GM18511 (cell line): ENCODE results near the gene SH3D21.

Source experiments
- ATAC-seq: cut with Tn5 transposase; IDR thresholded peaks from one replicate; pipeline ENCODE4 v1.9.1; 2021; ENCODE audit warnings: mild to moderate bottlenecking, moderate library complexity; ENCODE audit not compliant: unreplicated experiment

The SH3D21 gene

DNA sequence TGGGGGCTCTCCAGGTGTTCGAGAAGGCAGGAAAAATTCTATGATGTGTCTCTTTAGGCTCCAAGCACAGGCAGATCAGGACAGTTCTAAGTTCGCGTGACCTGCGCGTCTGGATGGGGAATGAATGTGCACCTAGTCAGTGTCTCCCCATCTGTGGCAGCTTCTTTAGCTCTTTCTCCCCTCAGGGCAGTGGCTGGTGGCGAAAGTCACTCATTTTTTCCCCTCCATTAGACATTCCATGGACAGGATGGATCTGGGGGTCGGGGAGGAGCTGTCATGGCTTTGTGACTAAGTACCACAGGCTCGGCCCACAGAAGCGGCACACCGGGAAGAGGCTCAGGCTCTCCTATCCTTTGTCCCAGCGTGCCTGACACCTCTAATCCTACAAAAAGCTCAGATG is 48.3 kb downstream of the SH3D21 start:
- no peak for ATAC-seq

DNA sequence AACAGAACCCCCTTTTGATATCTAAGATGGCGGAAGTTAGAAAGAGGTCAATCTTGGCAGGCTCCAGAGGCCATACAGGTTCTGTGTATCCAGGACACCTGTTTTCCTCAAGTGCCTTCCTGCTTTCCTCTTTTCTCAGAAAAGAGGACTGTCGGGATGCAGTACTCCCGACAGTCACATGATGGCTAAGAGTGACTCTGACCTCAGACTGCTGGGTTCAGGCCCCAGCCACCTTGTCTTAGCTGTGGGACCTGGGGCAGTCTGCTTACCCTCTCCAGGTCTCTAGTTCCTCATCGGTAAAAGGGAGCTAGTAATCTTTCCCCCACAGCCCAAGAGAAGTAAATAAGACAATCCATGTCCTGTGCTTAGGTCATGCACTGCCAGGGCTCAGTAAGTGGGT is 49.6 kb downstream of the SH3D21 start:
- no peak for ATAC-seq

DNA sequence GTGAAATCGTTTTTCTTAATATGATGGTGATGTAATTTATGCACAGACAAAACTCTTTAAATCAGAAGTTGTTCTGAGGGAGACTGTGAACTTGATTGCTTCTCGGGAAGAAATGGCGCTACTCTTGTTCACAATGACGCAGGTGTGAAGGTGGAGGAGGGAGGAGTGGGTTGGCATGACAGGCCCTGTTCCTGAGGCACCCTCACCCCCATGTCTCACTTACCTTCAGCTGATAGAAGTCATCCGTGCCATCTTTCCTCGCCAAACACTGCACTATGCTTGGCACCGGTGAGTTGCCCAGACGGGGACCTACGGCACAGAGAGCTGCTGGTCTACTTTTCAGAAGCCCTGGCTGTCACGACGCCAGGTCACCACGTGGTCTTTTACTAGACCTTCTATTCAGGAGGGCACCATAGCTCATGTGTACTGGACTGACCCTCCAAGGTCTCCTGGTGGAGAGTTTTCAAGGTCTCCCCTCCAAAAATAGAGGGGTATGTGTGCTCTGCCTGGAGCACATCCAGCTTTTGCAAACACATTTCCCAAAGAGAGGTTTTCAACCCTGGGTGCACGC is 52.4 kb downstream of the SH3D21 start:
- ATAC-seq, result no peak

DNA sequence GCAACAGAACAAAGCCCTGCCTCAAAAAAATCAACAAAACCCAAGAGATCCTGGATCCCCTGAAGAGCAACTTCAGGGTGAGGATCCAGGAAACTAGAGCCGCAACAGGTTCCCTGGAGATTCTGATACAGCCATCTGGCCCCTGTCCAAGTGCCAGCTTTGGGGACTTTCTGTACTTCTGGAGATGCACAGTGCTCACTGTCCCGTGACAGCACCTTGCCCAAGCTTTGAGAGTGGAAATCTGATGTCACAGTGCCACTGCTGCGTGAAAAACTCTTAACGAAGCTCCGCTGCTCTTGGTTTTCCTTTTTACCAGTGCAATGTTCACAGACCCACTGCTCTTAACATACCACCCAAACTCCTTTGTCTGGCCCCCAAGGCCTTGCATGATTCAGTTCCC is 53.2 kb downstream of the SH3D21 start:
- no peak for ATAC-seq

DNA sequence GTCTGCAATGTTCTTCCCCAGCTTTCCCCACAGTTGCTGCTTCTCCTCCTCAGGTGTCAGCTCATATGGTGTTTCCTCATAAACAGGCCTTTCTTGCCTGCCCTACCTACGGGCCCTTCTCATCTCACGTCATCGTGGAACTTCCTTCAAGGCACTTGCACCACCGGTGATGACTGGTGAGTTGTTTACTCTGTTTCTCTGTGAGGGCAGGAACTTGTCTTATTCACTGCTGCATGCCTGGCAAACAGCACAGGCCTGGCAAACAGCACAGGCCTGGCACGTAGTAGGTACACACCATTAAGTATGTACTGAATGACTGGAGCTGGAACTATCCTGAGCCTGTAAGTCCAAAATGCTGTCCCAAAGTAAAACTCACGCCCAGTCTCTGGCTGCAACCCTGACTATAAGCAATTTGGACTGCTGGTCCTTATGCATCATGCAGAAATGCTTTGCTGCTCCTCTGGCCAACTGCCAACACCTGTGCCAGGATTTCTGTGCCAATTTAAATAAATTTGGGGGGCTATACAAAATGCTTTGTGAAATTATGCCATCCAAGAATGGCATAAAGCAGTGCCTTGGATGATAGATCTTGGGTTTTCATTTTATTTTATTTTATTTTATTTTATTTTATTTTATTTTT is 53.9 kb downstream of the SH3D21 start:
- ATAC-seq, result no peak

DNA sequence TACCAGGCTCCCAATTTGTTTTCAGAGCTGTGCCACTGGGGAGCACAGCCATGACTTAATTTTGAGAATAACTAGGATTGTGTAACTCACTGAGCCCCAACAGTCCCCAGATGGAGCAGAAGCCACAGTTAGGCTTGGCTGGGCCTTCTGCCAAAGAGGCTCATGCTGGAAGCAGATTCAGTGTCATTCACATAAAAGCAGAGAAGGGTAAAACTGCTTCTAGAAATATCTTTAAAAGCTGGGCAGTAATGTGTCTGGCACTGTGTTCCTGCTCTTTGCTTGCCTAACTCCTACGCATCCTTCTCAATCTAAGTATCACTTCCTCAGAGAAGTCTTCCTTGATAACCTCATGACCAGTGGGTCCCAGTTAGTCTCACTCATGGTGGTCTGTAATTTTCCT is 59.2 kb downstream of the SH3D21 start:
- ATAC-seq, result no peak

DNA sequence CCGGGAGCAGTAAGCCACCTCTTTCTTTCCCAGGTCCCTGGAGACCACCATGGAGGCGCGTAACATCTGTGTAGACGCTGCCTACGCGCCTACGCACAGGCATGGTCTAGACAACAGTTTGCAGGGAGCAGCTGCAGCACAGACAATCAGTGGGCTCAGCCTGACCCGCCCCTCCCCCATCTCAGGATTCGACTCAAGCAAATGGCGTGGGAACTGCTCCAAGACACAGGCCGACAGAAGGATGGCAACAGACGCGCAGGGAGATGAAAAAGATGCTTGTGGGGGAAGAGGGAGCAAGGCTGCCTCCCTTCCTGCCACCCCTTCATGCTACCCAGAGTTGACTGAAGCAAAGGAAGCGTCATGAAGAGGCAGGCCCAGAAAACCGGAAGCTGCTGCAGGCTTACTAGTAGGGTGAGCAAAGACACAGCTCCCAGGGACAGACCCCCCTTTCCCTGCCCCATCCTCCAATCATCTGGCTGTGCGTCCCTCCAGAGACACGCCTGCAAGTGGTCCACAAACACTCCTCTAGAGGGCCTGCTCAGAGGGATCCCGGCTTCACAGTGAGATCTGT is 60.0 kb downstream of the SH3D21 start:
- ATAC-seq, result no peak

DNA sequence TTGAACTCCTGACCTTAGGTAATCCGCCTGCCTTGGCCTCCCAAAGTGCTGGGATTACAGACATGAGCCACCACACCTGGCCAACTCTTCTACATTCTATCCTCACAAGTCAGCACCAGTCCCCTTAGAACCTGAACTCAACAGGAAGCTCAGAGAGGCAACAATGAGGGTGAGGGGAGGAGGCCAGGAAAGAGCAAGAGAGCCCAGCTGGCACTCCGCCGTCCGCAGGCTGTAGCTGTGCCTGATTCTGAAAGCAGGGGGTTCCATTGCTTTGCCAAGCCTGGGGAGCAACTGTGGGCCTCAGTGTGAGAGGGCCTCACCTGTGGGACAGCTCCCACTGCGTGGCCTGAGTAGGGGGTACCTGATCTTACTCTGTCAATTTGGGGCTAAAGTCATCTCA is 60.9 kb downstream of the SH3D21 start:
- ATAC-seq, result no peak

DNA sequence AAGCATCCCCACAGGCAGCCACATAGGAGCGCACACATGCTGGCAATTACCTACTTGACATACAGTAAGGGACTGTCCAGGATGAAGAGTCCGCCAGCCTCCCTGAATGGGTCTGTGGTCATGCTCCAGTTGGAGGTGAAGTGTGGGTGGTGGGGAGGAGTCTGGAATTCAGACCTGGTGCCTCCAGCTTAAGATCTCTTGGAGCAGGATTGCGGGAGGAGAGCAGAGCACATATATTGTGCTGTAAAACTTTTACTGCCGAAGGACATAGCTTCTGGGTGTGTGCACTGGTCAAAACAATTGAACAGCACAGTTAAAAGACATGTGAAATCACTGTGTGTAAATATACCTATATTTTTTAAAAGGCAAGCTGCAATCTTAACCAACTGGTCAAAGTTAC is 61.6 kb downstream of the SH3D21 start:
- ATAC-seq, result no peak

DNA sequence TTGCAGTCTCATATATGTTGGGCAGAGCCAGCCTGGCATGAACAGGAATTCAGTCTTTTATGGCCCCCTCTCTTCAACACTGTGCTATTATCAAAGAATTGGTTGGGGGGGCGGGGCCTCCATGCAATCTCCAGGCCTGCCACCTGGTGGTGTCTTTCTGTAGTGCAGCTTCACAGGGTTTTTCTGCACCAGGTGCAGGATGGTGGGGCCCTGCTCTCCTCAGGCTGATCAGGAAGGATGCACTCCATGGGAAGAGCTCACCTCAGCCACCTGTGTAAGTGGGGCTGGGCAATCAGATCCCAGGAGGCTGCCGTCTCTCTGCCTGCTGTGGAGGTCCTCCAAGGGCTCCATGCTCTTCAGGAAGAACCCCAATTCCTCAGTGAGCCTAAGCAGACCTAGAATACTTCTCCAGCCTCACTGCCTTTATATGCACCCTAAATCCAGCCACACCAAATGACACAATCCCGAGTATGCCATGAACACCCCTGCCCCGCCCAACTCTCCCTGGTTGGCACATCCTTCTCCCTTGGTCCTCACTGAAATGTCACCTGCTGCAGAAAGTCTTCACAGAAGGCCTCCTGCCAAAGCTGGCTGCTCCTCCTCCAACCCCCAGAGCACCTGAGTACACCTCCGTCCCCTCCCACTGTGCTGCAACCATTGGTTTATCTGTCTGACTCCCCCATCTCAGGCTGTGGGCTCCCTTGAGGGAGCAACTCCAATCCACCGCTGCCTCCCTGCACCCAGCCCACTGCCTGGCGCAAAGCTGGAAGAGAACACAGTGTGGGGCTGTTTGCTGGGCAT is 63.1 kb downstream of the SH3D21 start:
- no peak for ATAC-seq
